Stomach (tissue), 4 donors: ENCODE results near the gene FSTL4.

Source experiments
- CTCF ChIP-seq, 7 experiments: fragments of 450-650 bp in 4 of 7; fragments of 200-600 bp in 3 of 7; sonication (generic) in 3 of 7; IDR thresholded peaks; one replicate each; pipeline ENCODE4 v1.5.1; 2016 to 2019; ENCODE audit warnings: antibody characterized with exemption in 7 of 7, control low read depth in 2 of 7, mild to moderate bottlenecking in 1 of 7
- EP300 ChIP-seq: sonication (generic); formaldehyde crosslinking; IDR thresholded peaks from one replicate; pipeline ENCODE4 v1.6.1; 2017; ENCODE audit warnings: antibody characterized with exemption
- POLR2A ChIP-seq, 4 donors: fragments of 450-650 bp; IDR thresholded peaks; one replicate each; pipeline ENCODE4 v1.6.1; 2016; ENCODE audit warnings: antibody characterized with exemption in 4 of 4, control low read depth in 2 of 4, mild to moderate bottlenecking in 1 of 4, moderate library complexity in 1 of 4
- POLR2AphosphoS5 ChIP-seq, 3 donors: sonication (generic); formaldehyde crosslinking; IDR thresholded peaks; one replicate each; pipeline ENCODE4 v1.6.1; 2016; ENCODE audit warnings: antibody characterized with exemption in 3 of 3

GRCh38 chr5:133338504-133339355, 273.6 kb downstream of the FSTL4 start:
- TF ChIP-seq POLR2AphosphoS5 (IDR thresholded peaks at IDR 0.05) = no peak
- TF ChIP-seq CTCF (IDR thresholded peaks at IDR 0.05) = no peak
- TF ChIP-seq POLR2A (IDR thresholded peaks at IDR 0.05) = no peak
- TF ChIP-seq EP300 = no peak
